Inflammatory macrophage (primary cell): ENCODE data around the gene AP3D1.

ENCODE experiments used
- DNase-seq, 2 donors: peaks; one replicate each; pipeline ENCODE4 v3.0.0-alpha.2; 2020 to 2022

The AP3D1 gene

GRCh38 chr19:2180881-2181632 is 29.7 kb upstream of the AP3D1 start:
- no peak for DNase-seq

- no peak for DNase-seq
Observed at GRCh38 chr19:2180114-2180513, 28.7 kb upstream of the AP3D1 start.

DNA sequence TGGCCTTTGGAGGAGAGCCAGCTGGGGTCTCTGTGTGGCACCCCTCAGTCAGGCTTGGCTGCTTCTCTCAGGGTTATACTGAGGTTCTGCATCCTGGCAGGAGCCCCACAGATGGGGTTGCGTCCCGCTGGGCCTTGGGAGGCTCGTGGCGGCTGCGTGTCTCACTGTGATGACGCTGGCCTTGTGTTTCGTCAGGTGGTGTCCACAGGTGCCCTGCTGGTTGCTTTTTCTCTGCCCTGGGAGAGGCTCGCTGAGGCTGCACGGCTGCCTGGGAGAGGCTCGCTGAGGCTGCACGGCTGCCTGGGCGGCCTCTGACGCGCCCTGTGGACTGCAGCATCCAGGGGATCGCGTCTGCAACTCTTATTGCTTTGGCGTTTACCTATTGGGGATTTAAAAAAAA is 27.7 kb upstream of the AP3D1 start:
- no peak for DNase-seq

DNA sequence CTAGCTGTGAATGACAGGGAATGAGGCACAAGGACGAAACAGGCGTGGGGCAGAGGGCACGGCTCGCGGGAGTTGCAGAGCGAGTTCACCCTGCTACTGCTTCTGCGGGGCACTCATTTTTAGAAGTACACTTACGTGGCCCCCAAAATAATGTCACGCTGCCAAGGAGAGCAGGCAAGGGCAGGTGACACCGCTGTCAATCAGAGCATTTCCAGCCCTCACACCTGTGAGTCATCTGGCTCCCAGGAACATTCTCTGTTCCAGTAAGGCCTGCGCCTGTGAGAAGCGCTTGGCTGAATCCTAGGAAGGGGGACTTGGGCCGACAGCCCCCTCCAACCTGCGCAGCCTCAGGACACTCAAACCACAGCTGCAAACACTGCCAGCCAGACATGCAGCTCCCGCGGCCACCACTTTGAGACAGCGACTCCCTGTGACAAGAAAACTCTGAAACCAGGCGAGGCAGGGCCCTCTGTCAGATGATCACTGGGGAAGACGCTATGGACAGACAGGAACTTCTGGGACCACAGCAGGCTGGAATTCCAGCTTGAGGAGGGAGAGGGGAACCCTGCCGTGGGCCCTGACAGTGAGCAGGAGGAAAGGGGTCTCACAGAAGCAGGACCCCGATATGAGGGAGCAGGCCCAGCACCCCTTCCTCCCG is 25.1 kb upstream of the AP3D1 start:
- no peak for DNase-seq

DNA sequence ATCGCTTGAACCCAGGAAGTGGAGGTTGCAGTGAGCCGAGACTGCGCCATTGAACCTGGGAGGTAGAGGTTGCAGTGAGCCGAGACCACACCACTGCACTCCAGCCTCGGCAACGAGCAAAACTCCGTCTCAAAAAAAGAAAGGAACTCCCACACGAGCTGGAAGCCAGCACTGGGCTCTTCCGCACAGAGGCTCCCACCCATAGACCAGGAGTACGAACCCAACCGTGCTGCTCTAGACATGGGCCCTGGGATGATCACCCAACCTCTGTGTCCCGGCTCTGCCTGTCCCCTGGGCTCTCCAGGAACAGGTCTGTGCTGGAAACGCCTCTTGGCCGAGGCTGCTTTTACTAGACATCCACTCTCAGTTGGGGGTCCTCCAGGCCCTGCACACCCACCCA is 24.4 kb upstream of the AP3D1 start:
- no peak for DNase-seq

GRCh38 chr19:2173767-2174577 is 22.6 kb upstream of the AP3D1 start:
- DNase-seq: peak; percentile 69 to 84

DNA sequence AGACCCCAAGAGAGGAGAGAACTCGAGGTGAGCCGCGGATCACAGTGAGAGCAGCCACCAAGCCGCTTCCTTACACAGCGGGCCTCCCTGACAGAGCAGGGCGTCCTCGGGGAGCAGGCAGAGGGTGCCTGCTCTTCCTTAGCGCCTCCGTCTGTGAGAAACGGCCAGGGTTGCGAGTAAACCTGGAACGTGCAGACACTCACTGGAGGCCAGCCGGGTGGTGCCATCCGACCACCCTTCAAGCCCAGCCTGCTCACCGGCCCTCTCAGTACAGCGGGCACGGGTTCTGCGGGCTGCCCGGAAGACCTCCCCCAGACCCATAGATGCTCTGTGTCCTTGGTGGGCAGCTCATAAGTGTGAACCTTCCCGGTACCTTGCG is 22.0 kb upstream of the AP3D1 start:
- no peak for DNase-seq

DNA sequence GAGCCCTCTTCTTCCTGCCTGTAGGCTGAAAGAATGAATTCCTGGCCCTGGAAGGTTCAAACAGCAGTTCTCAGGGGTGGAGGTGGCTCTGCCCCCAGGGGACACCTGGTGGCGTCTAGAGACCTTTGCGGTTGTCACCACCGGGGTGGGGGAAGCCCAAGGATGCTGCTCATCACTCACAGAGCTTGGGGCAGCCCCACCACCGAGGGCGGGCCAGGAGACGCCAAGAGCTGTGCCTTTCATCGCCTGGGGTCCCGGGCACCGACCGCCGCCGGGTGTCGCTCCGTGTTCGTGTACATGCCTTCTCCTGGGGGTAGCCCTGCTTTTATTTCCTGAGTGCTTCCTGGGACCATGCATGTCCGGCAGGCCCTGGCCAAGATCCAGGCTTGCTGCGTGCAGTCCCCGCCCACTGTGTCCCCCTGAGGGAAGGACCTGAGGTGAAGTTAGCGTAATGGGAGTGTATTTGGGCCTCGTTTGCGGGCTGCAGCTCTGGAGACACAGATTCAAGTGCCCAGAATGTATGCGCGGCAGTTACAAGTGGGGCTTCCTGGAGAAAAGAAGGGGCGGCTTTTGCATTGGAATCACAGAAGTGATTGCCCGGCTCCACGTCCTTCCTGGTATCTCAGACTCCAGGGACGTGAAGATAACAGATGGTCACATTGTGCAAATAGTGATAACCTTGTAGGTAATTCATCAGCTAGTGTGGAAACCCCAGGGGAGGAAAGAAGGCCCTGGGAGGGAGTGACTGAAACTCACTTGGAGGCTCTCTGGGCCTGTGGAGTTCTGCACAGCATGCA is 20.2 kb upstream of the AP3D1 start:
- DNase-seq: no peak

GRCh38 chr19:2170987-2171348 is 19.6 kb upstream of the AP3D1 start:
- DNase-seq: no peak

DNA sequence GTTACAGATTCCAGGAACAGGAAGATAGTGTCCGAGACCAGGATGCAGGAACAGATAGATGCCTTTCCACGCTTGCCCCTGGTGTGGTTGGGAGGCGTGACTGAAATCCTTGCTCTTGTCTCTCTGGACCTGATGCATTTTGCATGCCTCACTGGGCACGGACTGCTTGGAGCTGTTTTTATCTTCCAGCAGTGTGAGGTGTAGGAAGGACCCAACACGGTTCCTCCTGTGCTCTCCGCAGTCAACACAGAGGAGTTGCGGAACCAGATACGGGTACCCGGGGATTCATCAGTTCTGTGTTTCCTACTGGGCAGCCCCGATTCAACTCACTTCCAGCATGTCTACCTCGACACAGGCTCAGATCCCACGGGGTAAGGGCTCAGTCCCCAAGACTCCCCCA is 18.9 kb upstream of the AP3D1 start:
- peak in 1 of 2 donors; percentile 42 for DNase-seq

DNA sequence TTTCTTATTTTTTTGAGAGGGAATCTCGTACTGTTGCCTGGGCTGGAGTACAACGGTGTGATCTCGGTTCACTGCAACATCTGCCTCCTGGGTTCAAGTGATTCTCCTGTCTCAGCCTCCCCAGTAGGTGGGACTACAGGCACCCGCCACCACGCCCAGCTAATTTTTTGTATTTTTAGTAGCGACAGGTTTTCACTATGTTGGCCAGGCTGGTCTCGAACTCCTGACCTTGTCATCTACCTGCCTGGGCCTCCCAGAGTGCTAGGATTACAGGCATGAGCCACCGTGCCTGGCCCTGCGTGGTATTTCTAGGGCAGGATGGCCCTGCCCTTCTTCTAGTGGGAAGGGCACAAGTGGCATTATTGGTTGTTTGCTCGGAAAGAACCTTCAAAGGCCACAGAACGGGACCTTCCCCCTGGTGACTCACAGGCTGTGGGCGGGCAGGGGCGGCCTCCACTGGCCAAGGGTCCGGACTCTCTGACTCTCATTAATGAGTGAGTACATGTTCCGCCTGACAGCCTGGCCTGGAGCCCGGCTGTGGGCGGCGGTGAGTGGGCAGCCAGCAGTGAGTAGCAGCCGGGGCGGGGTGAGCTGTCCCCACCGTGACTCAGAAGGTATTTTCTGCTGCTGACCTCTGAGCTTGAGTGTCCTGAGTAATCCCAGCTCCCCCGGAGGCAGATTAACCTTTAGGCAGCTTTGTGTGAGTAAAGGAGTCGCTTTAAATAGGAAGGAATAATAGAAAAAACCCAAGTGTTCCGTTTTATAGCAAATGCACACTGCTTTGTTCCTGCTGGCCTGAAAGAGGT is 17.5 kb upstream of the AP3D1 start:
- peak; percentile 100 for DNase-seq

DNA sequence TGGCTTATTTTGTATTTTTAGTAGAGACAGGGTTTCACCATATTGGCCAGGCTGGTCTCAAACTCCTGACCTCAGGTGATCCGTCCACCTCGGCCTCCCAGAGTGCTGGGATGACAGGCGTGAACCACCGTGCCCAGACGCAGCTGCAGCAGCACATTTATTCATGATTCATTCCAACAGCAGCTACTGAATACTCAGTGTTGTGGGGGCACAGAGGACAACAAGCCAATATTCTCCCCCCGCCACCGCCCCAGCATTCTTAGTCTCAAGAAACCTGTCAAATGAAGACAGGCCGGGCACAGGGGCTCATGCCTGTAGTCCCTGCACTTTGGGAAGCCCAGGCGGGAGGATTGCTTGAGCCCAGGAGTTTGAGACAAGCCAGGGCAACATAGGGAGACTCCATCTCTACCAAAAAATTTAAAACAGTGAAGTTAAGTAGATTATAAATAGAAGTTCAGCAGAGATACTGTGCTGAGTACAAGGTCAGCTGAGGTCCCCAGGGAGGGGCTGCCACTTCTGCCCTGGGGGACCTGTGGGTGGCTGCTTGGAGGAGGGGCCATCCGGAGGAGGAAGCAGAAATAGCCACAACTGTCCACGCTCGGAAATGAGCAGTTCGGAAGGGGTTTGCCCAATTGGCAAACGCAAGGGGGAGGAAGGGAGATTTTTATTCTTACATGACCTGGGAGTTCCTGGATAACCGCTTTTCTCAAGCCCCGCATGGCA is 16.7 kb upstream of the AP3D1 start:
- peak; percentile 96 to 98 for DNase-seq

DNA sequence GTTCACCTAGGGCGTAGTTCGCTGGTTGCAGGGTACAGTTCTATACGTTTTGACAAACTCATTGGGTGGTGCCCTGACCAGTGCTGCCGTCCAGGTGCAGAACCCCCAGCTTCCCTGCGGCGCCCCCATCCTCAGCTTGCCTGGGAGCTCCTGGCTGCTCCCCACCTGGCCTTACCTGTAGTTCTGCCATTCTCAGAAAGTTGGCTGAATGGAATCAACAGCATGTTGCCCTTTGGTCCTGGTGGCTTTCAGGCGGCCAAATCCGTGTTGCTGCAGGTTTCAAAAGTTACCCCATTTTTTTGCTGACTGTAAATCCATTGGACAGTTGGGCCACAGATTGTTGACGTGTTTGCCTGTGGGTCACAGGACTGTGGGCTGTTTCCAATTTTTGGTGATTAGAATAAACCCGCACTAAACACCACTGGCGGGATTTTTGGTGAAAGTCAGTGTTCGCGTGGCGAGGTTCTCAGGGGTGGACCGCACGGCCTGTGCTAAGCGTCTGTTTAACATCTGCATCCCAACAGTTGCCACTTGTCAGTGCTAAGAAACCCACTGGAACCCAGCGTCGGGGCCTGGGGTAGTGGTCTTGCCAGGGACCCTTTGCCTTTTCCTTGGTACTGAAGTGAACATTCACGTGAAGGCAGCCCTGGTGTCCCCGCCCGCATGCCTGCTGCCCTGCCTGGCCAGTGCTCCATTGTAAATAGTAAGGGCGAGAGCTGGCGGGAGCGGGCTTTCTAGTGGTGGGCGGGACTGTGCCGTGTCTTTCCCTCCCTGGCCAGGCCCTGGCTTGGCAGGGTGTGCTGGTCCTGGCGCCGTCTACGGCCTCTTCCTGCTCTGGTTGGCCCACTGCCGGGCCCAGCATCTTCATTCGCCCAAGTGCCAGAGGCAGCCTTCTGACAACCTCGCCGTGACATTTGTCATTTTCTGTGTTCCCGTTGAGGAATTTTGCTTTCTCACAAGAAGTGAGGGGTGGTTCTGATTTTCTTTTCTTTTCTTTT is 15.7 kb upstream of the AP3D1 start:
- DNase-seq: peak; percentile 40 to 75

GRCh38 chr19:2164020-2164998 is 12.9 kb upstream of the AP3D1 start:
- peak; percentile 45 to 78 for DNase-seq

DNA sequence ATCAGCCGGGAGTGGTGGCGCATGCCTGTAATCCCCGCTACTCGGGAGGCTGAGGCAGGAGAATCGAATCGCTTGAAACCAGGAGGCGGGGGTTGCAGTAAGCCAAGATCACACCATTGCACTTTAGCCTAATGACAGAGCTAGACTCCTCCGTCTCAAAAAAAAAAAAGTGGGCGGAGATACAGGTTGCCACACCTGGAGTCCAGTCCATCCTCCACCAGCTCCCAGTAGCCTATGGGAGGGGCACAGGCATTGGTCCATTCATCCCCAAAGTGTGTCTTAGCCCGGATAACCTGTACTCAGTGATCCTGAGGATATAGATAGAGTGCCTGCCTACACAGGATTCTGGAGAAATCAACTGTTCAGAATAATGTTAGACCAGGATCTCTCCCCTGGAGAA is 9.0 kb upstream of the AP3D1 start:
- DNase-seq: no peak

- no peak for DNase-seq
Observed at GRCh38 chr19:2157452-2157851, 6.1 kb upstream of the AP3D1 start.

GRCh38 chr19:2154587-2155075 is 3.3 kb upstream of the AP3D1 start:
- DNase-seq: no peak

- DNase-seq: no peak
Observed at GRCh38 chr19:2150794-2151338, 500 bp downstream of the AP3D1 start.
